A549 (cell line): Measurements from ENCODE around the gene ALDH2.

ENCODE experiments used
- EP300 ChIP-seq, 2 experiments: fragments of >200 bp; sonication (Bioruptor Twin); formaldehyde crosslinking; IDR thresholded peaks; 2 replicates in 1 of 2; 3 replicates in 1 of 2; pipeline ENCODE4 v1.6.1; 2016 to 2017
- FOSL2 ChIP-seq, 2 experiments: fragments of 450-650 bp in 1 of 2; fragments of >200 bp in 1 of 2; sonication (Bioruptor Twin) in 1 of 2; formaldehyde crosslinking; IDR thresholded peaks; 2 replicates each; pipeline versions ENCODE4 v1.5.0 to v1.6.1; 2016 to 2020; ENCODE audit warnings: mild to moderate bottlenecking in 1 of 2, moderate library complexity in 1 of 2
- MYC ChIP-seq: IDR thresholded peaks from 2 replicates; pipeline ENCODE4 v1.6.1; 2012; ENCODE audit warnings: mild to moderate bottlenecking, inconsistent platforms, low read length, improper control_type of control experiment, borderline replicate concordance
- RAD21 ChIP-seq, 2 experiments: fragments of >200 bp in 1 of 2; sonication (Bioruptor Twin) in 1 of 2; formaldehyde crosslinking in 1 of 2; IDR thresholded peaks in 1 of 2; conservative IDR thresholded peaks in 1 of 2; 2 replicates in 1 of 2; 3 replicates in 1 of 2; pipeline ENCODE4 v1.6.1; 2012 to 2018; ENCODE audit warnings: inconsistent platforms in 1 of 2
- RFX5 ChIP-seq: fragments of 450-650 bp; IDR thresholded peaks from 2 replicates; pipeline ENCODE4 v1.7.1; 2014; ENCODE audit warnings: antibody characterized with exemption, mild to moderate bottlenecking, moderate library complexity
- TF ChIP-seq, protein P1 (sequence below): fragments of >200 bp; sonication (Bioruptor Twin); formaldehyde crosslinking; IDR thresholded peaks from 3 replicates; pipeline ENCODE4 v1.5.1; 2016
- TF ChIP-seq, protein P2 (sequence below): IDR thresholded peaks from 2 replicates; pipeline ENCODE4 v1.6.1; 2012
- TF ChIP-seq, protein P3 (sequence below): IDR thresholded peaks from 2 replicates; pipeline ENCODE4 v1.6.1; 2012; ENCODE audit warnings: low read depth, borderline replicate concordance
- TF ChIP-seq, protein P4 (sequence below): fragments of 200-600 bp; sonication (generic); IDR thresholded peaks from 2 replicates; pipeline ENCODE4 v1.6.1; 2016; ENCODE audit warnings: antibody characterized with exemption, mild to moderate bottlenecking, moderate library complexity

DNA sequence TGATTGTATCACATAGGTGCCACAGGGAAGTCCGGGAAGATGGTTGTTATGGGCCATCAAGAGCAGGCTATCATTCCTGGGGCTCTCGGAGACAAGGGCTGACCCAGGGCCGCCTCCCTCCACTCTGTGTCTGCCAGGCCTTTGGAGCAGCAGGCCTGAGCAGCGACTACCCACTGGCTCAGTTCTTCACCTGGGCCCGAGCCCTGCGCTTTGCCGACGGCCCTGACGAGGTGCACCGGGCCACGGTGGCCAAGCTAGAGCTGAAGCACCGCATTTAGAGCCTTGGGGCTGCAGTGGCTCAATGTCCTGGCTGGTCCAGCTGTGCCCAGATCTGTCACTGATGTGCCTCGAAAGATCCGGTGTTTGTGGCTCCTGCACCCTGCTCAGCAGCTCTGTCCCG, 10.5 kb upstream of the ALDH2 start:
- TF ChIP-seq FOSL2 (IDR thresholded peaks at IDR 0.05) (no peak), FOSL2 (CRISPR knock-in tag; IDR thresholded peaks at IDR 0.05) (no peak), RAD21 (conservative IDR thresholded peaks at IDR 0.05 in 1 of 2, IDR thresholded peaks at IDR 0.05 in 1 of 2) (no peak), RFX5 (no peak), MYC (no peak), EP300 (IDR thresholded peaks at IDR 0.05) (no peak)
- TF ChIP-seq, protein P1, sequence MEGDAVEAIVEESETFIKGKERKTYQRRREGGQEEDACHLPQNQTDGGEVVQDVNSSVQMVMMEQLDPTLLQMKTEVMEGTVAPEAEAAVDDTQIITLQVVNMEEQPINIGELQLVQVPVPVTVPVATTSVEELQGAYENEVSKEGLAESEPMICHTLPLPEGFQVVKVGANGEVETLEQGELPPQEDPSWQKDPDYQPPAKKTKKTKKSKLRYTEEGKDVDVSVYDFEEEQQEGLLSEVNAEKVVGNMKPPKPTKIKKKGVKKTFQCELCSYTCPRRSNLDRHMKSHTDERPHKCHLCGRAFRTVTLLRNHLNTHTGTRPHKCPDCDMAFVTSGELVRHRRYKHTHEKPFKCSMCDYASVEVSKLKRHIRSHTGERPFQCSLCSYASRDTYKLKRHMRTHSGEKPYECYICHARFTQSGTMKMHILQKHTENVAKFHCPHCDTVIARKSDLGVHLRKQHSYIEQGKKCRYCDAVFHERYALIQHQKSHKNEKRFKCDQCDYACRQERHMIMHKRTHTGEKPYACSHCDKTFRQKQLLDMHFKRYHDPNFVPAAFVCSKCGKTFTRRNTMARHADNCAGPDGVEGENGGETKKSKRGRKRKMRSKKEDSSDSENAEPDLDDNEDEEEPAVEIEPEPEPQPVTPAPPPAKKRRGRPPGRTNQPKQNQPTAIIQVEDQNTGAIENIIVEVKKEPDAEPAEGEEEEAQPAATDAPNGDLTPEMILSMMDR = no peak
- TF ChIP-seq, protein P2, sequence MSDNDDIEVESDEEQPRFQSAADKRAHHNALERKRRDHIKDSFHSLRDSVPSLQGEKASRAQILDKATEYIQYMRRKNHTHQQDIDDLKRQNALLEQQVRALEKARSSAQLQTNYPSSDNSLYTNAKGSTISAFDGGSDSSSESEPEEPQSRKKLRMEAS = no peak
- TF ChIP-seq, protein P3, sequence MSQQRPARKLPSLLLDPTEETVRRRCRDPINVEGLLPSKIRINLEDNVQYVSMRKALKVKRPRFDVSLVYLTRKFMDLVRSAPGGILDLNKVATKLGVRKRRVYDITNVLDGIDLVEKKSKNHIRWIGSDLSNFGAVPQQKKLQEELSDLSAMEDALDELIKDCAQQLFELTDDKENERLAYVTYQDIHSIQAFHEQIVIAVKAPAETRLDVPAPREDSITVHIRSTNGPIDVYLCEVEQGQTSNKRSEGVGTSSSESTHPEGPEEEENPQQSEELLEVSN = no peak
- TF ChIP-seq, protein P4, sequence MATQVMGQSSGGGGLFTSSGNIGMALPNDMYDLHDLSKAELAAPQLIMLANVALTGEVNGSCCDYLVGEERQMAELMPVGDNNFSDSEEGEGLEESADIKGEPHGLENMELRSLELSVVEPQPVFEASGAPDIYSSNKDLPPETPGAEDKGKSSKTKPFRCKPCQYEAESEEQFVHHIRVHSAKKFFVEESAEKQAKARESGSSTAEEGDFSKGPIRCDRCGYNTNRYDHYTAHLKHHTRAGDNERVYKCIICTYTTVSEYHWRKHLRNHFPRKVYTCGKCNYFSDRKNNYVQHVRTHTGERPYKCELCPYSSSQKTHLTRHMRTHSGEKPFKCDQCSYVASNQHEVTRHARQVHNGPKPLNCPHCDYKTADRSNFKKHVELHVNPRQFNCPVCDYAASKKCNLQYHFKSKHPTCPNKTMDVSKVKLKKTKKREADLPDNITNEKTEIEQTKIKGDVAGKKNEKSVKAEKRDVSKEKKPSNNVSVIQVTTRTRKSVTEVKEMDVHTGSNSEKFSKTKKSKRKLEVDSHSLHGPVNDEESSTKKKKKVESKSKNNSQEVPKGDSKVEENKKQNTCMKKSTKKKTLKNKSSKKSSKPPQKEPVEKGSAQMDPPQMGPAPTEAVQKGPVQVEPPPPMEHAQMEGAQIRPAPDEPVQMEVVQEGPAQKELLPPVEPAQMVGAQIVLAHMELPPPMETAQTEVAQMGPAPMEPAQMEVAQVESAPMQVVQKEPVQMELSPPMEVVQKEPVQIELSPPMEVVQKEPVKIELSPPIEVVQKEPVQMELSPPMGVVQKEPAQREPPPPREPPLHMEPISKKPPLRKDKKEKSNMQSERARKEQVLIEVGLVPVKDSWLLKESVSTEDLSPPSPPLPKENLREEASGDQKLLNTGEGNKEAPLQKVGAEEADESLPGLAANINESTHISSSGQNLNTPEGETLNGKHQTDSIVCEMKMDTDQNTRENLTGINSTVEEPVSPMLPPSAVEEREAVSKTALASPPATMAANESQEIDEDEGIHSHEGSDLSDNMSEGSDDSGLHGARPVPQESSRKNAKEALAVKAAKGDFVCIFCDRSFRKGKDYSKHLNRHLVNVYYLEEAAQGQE = no peak
